Ishikawa (cell line): ENCODE results near the gene TMEM26.

ENCODE experiments used
- CEBPB ChIP-seq: IDR thresholded peaks from 2 replicates; pipeline ENCODE4 v1.6.1; 2012
- CREB1 ChIP-seq: IDR thresholded peaks from 2 replicates; pipeline ENCODE4 v1.6.1; 2012; ENCODE audit warnings: low read depth
- EGR1 ChIP-seq: IDR thresholded peaks from 2 replicates; pipeline ENCODE4 v1.6.1; 2012
- EP300 ChIP-seq: IDR thresholded peaks from 2 replicates; pipeline ENCODE4 v1.6.1; 2012; ENCODE audit warnings: borderline replicate concordance
- FOXM1 ChIP-seq: IDR thresholded peaks from 2 replicates; pipeline ENCODE4 v1.6.1; 2012; ENCODE audit warnings: low read depth, borderline replicate concordance
- MAX ChIP-seq: IDR thresholded peaks from 2 replicates; pipeline ENCODE4 v1.6.1; 2012
- NFIC ChIP-seq: IDR thresholded peaks from 2 replicates; pipeline ENCODE4 v1.6.1; 2012
- RAD21 ChIP-seq: IDR thresholded peaks from 2 replicates; pipeline ENCODE4 v1.6.1; 2012; ENCODE audit warnings: low read depth
- REST ChIP-seq: IDR thresholded peaks from 2 replicates; pipeline ENCODE4 v1.6.1; 2012; ENCODE audit warnings: low read depth, mild to moderate bottlenecking
- TAF1 ChIP-seq: IDR thresholded peaks from 2 replicates; pipeline ENCODE4 v1.6.1; 2012; ENCODE audit warnings: low read depth, mild to moderate bottlenecking
- TCF12 ChIP-seq: IDR thresholded peaks from 2 replicates; pipeline ENCODE4 v1.6.1; 2012; ENCODE audit warnings: low read depth
- TEAD4 ChIP-seq: IDR thresholded peaks from 2 replicates; pipeline ENCODE4 v1.6.1; 2012
- YY1 ChIP-seq: IDR thresholded peaks from 2 replicates; pipeline ENCODE4 v1.6.1; 2012; ENCODE audit warnings: low read depth
- ZBTB7A ChIP-seq: IDR thresholded peaks from 2 replicates; pipeline ENCODE4 v1.6.1; 2012; ENCODE audit warnings: low read depth
- TF ChIP-seq, protein P1 (sequence below): IDR thresholded peaks from 2 replicates; pipeline ENCODE4 v1.6.1; 2012

The TMEM26 gene

DNA sequence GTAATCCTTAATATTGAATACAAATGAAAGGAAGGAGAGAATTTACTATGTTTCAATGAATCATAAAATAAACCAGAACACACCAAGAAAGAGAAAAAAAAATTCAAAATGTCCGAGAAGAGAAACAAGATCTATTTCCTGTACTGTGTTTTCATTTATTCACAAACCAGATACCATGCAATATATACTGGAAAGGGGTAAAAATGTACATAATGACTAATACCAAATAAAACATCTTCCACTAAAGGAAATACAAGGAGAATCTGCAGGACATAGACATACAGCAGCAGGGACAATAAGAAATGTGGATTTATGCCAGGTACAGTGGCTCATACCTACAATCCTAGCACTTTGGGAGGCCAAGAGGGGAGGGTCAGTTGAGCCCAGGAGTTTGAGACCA is 24.3 kb upstream of the TMEM26 start:
- TF ChIP-seq TEAD4 (no peak), ZBTB7A (no peak), TCF12 (no peak), CEBPB (no peak), NFIC (no peak), YY1 (no peak), FOXM1 (no peak), REST (no peak), MAX (no peak), EP300 (no peak)
- TF ChIP-seq, protein P1, sequence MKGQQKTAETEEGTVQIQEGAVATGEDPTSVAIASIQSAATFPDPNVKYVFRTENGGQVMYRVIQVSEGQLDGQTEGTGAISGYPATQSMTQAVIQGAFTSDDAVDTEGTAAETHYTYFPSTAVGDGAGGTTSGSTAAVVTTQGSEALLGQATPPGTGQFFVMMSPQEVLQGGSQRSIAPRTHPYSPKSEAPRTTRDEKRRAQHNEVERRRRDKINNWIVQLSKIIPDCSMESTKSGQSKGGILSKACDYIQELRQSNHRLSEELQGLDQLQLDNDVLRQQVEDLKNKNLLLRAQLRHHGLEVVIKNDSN: no peak

GRCh38 chr10:61476529-61476928 is 23.3 kb upstream of the TMEM26 start:
- TF ChIP-seq CREB1 (no peak), FOXM1 (no peak), RAD21 (no peak), CEBPB (no peak), ZBTB7A (no peak), EGR1 (no peak), NFIC (no peak), TAF1 (no peak), TCF12 (no peak), EP300 (no peak), MAX (no peak), YY1 (no peak), REST (no peak), TEAD4 (no peak)
- TF ChIP-seq, protein P1: no peak

- no peak for TF ChIP-seq NFIC
- no peak for TF ChIP-seq TEAD4
- no peak for TF ChIP-seq RAD21
- TF ChIP-seq MAX: no peak
- TF ChIP-seq TAF1: no peak
- TF ChIP-seq FOXM1: no peak
- no peak for TF ChIP-seq REST
- TF ChIP-seq EP300: no peak
- TF ChIP-seq TCF12: no peak
- TF ChIP-seq CREB1: no peak
These were observed 22.3 kb upstream of the TMEM26 start for GRCh38 chr10:61475449-61475873.

DNA sequence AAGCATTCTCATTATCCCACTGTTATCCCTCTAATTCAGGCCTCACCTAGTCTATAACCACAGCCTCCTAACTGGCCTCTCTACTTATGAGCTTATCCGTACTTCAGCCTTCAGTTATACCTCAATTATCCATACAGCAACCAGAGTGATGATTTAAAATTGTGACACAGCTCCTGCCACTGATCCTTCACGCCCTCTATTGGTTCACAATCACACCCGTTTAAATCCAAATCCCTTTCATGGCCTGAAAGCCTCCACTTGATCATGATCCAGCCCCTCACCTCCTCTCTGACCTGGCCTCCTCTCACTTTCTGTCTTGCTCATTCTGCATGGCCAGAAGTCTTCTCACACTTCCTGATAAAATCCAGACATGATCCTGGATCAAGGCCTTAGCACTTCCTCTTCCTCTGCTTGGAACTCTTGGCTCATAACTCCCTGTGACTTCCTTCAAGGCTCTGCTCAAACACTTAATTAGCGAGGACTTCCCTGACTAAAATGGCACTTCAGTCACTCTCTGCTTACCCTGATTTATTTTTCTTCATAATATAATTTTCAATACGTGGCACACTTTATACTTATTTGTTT is 19.0 kb upstream of the TMEM26 start:
- TF ChIP-seq RAD21 (no peak), FOXM1 (no peak), MAX (no peak), YY1 (no peak), ZBTB7A (no peak), NFIC (no peak), REST (no peak), TCF12 (no peak), TEAD4 (no peak), CEBPB (no peak), CREB1 (no peak), EP300 (no peak), TAF1 (no peak), EGR1 (no peak)
- TF ChIP-seq, protein P1: no peak
